Neural progenitor cell (in vitro differentiated cells): ENCODE measurements around the gene GOLGA3. TPM values are rescaled to one million over a fixed set of nuclear protein-coding genes. Genes with fewer than 3 reads are reported as not detected.

Experiments used
- DNase-seq: peaks from one replicate; pipeline ENCODE4 v3.0.0-alpha.2; 2016; ENCODE audit warnings: low spot score
- H2AFZ ChIP-seq: fragments of 200-600 bp; sonication (generic); replicated peaks from 2 replicates; pipeline ENCODE4 v1.6.1; 2016; ENCODE audit warnings: antibody characterized with exemption
- H3F3A ChIP-seq: fragments of 200-600 bp; sonication (generic); 2 replicates; pipeline ENCODE4 v1.6.1; 2016; ENCODE audit warnings: antibody characterized with exemption, low read depth
- H3K27ac ChIP-seq: fragments of 200-600 bp; sonication (generic); 2 replicates; pipeline ENCODE4 v1.5.1; 2016; ENCODE audit warnings: mild to moderate bottlenecking
- H3K27me3 ChIP-seq: fragments of 200-600 bp; sonication (generic); 2 replicates; pipeline ENCODE4 v1.6.1; 2016; ENCODE audit warnings: mild to moderate bottlenecking, moderate library complexity
- H3K36me3 ChIP-seq: fragments of 200-600 bp; sonication (generic); 2 replicates; pipeline ENCODE4 v1.5.1; 2016
- H3K4me1 ChIP-seq: fragments of 200-600 bp; sonication (generic); 2 replicates; pipeline ENCODE4 v1.6.1; 2016; ENCODE audit warnings: mixed run types
- H3K4me2 ChIP-seq: fragments of 200-600 bp; sonication (generic); 2 replicates; pipeline ENCODE4 v1.6.1; 2016
- H3K4me3 ChIP-seq: fragments of 200-600 bp; sonication (generic); 2 replicates; pipeline ENCODE4 v1.5.1; 2016
- H3K79me2 ChIP-seq: fragments of 200-600 bp; sonication (generic); 2 replicates; pipeline ENCODE4 v1.6.1; 2016; ENCODE audit warnings: low read depth
- H3K9ac ChIP-seq: fragments of 200-600 bp; sonication (generic); 2 replicates; pipeline ENCODE4 v1.6.1; 2016
- H3K9me3 ChIP-seq: fragments of 200-600 bp; sonication (generic); 2 replicates; pipeline ENCODE4 v1.5.1; 2016; ENCODE audit warnings: low read depth
- H4K20me1 ChIP-seq: fragments of 200-600 bp; sonication (generic); 2 replicates; pipeline ENCODE4 v1.6.1; 2016; ENCODE audit warnings: low read depth
- H3K27ac Mint-ChIP-seq: 3 replicates; pipeline ENCODE4 v1.8.0; 2021; ENCODE audit warnings: mixed read lengths
- H3K27me3 Mint-ChIP-seq: 2 replicates; pipeline ENCODE4 v1.8.0; 2022; ENCODE audit warnings: low read depth, mild to moderate bottlenecking, inconsistent platforms, moderate library complexity, mixed read lengths; ENCODE audit not compliant: insufficient read depth
- H3K36me3 Mint-ChIP-seq: 3 replicates; pipeline ENCODE4 v1.8.0; 2021; ENCODE audit warnings: mixed read lengths
- H3K4me1 Mint-ChIP-seq: 3 replicates; pipeline ENCODE4 v1.8.0; 2021; ENCODE audit warnings: mixed read lengths
- H3K4me3 Mint-ChIP-seq: 3 replicates; pipeline ENCODE4 v1.8.0; 2021; ENCODE audit warnings: mild to moderate bottlenecking, moderate library complexity, mixed read lengths
- H3K9me3 Mint-ChIP-seq: 3 replicates; pipeline ENCODE4 v1.8.0; 2020; ENCODE audit warnings: mixed read lengths
- CTCF ChIP-seq: fragments of 200-600 bp; sonication (generic); IDR thresholded peaks from 2 replicates; pipeline ENCODE4 v1.5.1; 2017; ENCODE audit warnings: antibody characterized with exemption, mild to moderate bottlenecking
- EZH2 ChIP-seq: fragments of 200-600 bp; sonication (generic); IDR thresholded peaks from 2 replicates; pipeline ENCODE4 v1.6.1; 2017; ENCODE audit warnings: antibody characterized with exemption, mild to moderate bottlenecking, moderate library complexity
- EZH2phosphoT487 ChIP-seq: fragments of 200-600 bp; sonication (generic); IDR thresholded peaks from 2 replicates; pipeline ENCODE4 v1.6.1; 2017; ENCODE audit warnings: antibody characterized with exemption
- total RNA-seq: library from RNA; depleted of rRNA; stranded (reverse); fragments of >200 nt; gene quantifications from 2 replicates; pipeline ENCODE4 v1.2.3, GENCODE V29; 2015; ENCODE audit warnings: low replicate concordance

Gene GOLGA3
- total RNA-seq, 1 donor from 2014 or later, result 8.5 TPM

GRCh38 chr12:132728502-132728901 is 100.2 kb downstream of the GOLGA3 start:
- Mint-ChIP-seq H3K9me3 (peaks cover 3% of the 10 kb centered on the region), H3K4me1 (no peaks in the 10 kb centered on the region), H3K4me3 (no peak overlapping the region), H3K27me3 (peaks cover 9% of the 10 kb centered on the region), H3K27ac (no peak overlapping the region), H3K36me3 (peaks cover 57% of the 10 kb centered on the region)
- no peaks in the 10 kb centered on the region for H3K4me1 ChIP-seq
- H3K4me2 ChIP-seq, result no peak overlapping the region
- H2AFZ ChIP-seq, result no peak overlapping the region
- H3K9ac ChIP-seq, result no peak overlapping the region
- H3K4me3 ChIP-seq, result no peak overlapping the region
- H3K27me3 ChIP-seq, result no peaks in the 10 kb centered on the region
- peaks cover 6% of the 10 kb centered on the region for H3K36me3 ChIP-seq
- peaks cover 10% of the 10 kb centered on the region for H3F3A ChIP-seq
- H3K27ac ChIP-seq, result no peak overlapping the region
- TF ChIP-seq EZH2phosphoT487 (no peak), CTCF (no peak), EZH2 (no peak)
- no peaks in the 10 kb centered on the region for H3K79me2 ChIP-seq
- H3K9me3 ChIP-seq, result no peaks in the 10 kb centered on the region
- no peaks in the 10 kb centered on the region for H4K20me1 ChIP-seq
- DNase-seq, result no peak

GRCh38 chr12:132727091-132727794 is 101.4 kb downstream of the GOLGA3 start:
- Histone ChIP-seq H3F3A (peaks cover 10% of the 10 kb centered on the region), H3K27ac (no peak overlapping the region), H3K9ac (no peak overlapping the region), H3K4me3 (no peak overlapping the region), H3K36me3 (peaks cover 6% of the 10 kb centered on the region), H2AFZ (no peak overlapping the region), H3K27me3 (no peaks in the 10 kb centered on the region), H3K4me2 (no peak overlapping the region), H3K79me2 (no peaks in the 10 kb centered on the region), H3K9me3 (no peaks in the 10 kb centered on the region), H4K20me1 (no peaks in the 10 kb centered on the region), H3K4me1 (no peaks in the 10 kb centered on the region)
- no peak for DNase-seq
- peaks cover 3% of the 10 kb centered on the region for H3K9me3 Mint-ChIP-seq
- peaks cover 49% of the 10 kb centered on the region for H3K36me3 Mint-ChIP-seq
- no peaks in the 10 kb centered on the region for H3K4me1 Mint-ChIP-seq
- H3K27me3 Mint-ChIP-seq, result peaks cover 7% of the 10 kb centered on the region
- H3K4me3 Mint-ChIP-seq, result no peak overlapping the region
- TF ChIP-seq CTCF (no peak), EZH2 (no peak), EZH2phosphoT487 (no peak)
- H3K27ac Mint-ChIP-seq, result no peak overlapping the region

GRCh38 chr12:132726386-132726785 is 102.3 kb downstream of the GOLGA3 start:
- Histone ChIP-seq H3K4me3 (no peak overlapping the region), H3K4me1 (no peaks in the 10 kb centered on the region), H3K9ac (no peak overlapping the region), H3K27me3 (no peaks in the 10 kb centered on the region), H3K79me2 (no peaks in the 10 kb centered on the region), H4K20me1 (no peaks in the 10 kb centered on the region), H3K4me2 (no peak overlapping the region), H3K36me3 (peaks cover 3% of the 10 kb centered on the region), H2AFZ (no peak overlapping the region), H3K9me3 (no peaks in the 10 kb centered on the region), H3F3A (peaks cover 10% of the 10 kb centered on the region), H3K27ac (no peak overlapping the region)
- Mint-ChIP-seq H3K4me3 (no peak overlapping the region), H3K27me3 (peaks cover 7% of the 10 kb centered on the region), H3K9me3 (peaks cover 3% of the 10 kb centered on the region), H3K4me1 (no peaks in the 10 kb centered on the region), H3K27ac (no peak overlapping the region), H3K36me3 (peaks cover 46% of the 10 kb centered on the region)
- DNase-seq, result no peak
- TF ChIP-seq EZH2 (no peak), CTCF (no peak), EZH2phosphoT487 (no peak)
